Stimulated activated naive CD8-positive, alpha-beta T cell treated with anti-CD3 and anti-CD28 coated beads, Interleukin-15, Interleukin-2, amounts not matched to agents 100 U/mL and 50 U/mL, for 24 hours (primary cell): ENCODE results near the gene C2orf49.
"Not testable (repeated sequence)": the region's sequence is repeated elsewhere in the genome, so short reads cannot be mapped to it uniquely, and the experiment has no call there.

Source experiments
- ATAC-seq: fragments of 150-1000 bp; cut with Tn5 transposase; one replicate; pipeline ENCODE4 v1.10.0; 2021
- DNase-seq: peaks from one replicate; pipeline ENCODE4 v3.0.0; 2021

The C2orf49 gene

DNA sequence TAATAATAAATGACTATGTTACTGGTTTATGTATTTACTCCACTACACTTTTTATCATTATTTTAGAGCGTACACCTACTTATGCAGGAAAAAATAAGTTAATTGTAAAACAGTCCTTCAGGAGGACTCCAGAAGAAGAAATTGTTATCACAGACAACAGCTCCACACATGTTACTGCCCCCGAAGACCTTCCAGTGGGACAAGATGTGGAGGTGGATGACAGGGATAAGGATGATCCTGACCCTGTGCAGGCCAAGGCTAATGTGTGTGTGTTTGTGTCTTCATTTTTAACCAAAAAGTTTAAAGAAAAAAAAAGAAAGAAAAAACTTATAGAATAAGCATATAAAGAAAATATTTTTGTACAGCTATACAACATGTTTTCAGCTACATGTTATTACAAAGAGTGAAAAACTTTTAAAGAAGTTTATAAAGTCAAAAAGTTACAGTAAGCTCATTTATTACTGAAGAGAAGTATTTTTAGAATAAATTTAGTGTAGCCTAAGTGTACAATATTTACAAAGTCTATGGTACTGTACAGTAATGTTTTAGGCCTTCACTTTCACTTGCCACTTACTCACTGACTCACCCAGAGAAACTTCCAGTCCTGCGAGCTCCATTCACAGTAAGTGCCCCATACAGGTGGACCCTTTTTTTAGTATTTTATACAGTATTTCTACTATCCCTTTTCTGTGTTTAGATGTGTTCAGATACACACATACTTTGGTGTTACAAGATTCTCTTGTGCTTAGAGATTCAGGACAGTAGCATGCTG lies 15.3 kb upstream of the C2orf49 start:
- DNase-seq = no peak

DNA sequence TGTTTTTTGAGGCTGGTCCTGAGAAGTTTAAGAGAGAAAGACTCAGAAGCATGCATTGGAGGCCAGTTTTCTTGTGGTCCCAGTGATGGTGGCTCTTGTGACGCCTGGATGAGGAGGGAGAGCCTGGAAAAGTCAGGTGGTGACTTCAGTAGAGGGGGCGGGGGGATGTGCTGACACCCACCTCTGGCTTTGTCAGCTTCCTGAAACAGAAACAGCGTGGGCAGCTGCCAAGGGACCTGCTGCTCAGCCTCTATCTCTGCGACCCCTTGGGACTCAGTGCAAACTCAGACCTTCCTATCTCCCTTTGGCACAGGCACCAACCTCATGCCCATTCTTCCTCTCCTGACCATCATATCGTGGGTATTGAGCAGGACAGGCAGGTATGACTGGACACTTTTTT lies 14.2 kb upstream of the C2orf49 start:
- DNase-seq (no peak), ATAC-seq (no peak)

More for the DNA sequence above, 15.3 kb upstream of the C2orf49 start:
- ATAC-seq = no peak

DNA sequence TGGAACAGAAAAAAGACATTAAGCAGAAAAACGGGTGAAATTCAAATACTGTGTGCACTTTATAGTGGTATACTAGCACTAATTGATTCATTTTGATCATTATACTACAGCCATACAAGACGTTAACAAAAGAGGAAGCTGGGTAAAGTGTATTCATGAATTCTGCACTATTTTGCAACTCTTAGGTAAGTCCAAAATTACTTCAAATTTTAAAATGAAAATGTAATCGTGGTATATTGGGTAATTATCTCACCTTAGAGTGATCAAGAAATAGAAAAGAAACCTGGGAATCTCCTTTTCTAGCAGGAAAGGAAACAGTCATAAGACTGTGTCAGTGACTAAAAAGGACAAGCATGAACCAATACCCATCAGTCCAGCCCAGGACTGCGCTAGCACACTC lies 13.2 kb upstream of the C2orf49 start:
- no peak for ATAC-seq
- DNase-seq = no peak

DNA sequence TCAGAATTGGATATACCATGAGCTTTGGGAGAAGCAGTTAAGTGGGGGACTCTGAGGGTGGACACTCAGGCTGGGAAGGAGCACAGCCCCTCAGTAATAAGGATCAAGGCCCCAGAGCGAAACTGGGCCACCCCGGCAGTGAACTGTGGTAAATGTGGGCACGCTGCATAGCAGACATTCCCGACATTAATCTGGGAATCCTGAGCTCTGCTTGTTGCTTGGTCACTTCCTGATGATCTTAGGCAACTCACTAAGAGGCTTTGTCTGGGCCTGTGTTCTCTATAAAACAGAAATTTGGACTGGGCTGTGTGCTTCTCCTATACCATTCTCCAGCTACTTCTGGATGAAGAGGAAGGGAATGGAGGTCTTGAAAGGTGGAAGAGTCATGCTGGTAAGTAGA lies 12.6 kb upstream of the C2orf49 start:
- DNase-seq = no peak
- no peak for ATAC-seq

DNA sequence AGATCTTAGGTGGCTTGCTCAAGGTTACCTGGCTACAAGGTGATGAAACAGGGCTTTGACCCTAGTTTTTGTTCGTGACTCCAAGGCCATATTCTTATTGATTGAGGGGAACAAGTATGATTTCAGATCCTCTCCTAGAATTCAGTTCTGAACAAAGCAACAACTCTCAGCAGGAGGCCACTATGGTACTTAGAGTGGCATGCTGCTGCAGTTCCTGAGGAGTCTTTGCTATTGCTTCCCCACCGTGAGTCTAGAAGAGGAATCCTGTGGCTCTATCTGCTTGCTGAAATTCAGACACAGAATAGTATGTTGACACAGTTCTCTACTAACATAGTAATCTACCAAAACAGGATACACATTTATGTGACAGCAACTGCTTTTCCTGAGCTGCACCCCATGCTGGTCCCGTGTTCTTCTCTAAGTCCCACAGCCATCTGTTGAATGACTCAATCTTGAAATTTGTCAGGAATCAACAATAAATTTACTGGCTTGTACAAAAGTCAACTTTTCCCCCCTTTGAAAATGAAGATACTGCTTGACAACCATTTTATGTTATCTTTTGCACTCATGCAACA lies 11.9 kb upstream of the C2orf49 start:
- DNase-seq = no peak
- no peak for ATAC-seq

DNA sequence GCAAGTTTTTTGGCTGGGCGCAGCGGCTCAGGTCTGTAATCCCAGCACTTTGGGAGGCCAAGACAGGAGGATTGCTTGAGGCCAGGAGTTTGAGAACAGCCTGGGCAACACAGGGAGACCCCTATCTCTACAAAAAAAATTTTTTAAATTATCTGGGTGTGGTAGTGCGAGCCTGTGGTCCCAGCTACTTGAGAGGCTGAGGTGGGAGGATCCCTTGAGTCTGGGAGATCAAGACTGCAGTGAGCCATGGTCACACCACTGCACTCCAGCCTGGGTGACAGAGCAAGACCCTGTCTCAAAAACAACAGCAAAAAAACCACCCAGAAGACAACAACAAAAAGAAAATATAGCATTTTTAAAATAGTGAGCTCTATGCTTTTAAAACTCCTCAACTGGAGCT lies 10.1 kb upstream of the C2orf49 start:
- ATAC-seq = not testable (repeated sequence)

DNA sequence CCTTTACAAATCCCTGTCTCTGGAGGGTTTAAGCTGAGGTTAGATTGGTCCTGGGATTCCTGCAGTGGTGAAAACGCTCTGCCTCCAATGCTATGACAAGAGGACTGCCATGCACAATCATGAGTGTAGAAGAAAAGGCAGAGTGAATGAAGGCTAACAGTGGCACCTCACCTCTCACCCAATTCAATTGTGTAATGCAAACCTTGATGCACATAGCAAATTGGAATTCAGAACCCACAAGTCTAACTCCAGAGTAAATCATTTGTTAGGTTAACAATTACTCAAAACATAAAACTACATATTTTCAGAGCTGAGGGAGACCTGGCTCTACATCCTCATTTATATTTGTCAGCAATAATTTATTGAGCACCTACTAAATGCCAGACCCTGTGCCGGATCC lies 9.7 kb upstream of the C2orf49 start:
- DNase-seq (no peak), ATAC-seq (no peak)

More for the DNA sequence above, 10.1 kb upstream of the C2orf49 start:
- DNase-seq = not testable (repeated sequence)

DNA sequence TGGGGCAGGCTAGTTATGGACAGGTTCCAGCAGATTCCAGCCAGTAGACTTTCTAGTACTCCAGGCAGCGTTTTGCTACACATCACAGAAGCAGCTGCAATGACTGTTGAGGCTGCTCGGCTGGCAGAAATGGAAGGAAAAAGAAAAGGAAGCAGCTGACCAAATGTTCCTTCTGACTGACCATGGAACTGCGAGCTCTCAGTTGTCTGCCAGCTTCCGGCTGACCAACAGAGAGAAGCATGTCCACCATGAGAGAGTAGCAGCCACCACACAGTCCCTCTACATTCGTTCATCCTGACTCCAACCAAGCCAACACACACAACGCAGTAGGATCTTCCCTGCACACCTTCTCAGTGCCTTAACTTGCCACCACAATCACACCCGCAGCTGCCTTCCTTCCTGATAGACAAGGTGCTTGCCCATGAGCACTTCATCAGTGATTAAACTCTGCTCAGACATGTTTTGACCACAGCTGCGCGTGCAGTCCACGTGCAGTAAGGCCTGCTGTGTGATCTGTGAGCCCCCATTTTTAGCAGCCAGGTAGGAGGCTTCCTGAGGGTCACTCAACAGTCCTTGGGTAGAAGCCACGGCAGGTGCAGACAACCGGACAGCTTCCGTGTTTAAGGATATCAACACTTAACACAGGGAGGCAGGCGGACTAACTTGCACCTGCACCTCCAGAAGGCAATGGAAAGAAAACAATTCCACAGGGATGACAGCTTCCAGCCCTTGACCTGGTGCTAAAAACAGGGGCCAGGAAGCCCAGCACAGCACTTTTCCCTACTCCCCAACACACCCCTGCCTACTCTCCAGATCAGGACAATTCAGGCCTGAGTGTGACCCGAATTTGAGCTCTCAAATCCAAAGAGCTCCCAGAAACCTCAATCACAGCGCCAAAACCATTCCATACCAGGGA lies 8.8 kb upstream of the C2orf49 start:
- ATAC-seq = peak; percentile 12
- peak; percentile 43 for DNase-seq

DNA sequence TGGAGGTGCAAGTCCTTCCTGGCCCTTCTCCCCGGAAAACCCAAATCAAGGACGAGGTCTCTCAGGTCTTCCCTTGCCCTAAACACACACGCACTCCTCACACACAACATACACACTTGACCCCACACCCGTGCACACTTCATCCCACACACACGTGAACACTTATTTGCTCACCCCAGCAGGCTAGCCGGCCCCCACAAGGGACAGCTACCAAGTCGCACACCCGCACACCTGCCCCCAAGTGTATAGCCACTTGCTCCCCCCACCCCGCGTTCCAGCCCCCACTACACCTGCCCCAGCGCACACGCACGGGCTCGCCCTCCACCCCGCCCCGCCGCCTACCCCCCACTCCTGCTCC lies 8.2 kb upstream of the C2orf49 start:
- DNase-seq = peak; percentile 37
- ATAC-seq = no peak

DNA sequence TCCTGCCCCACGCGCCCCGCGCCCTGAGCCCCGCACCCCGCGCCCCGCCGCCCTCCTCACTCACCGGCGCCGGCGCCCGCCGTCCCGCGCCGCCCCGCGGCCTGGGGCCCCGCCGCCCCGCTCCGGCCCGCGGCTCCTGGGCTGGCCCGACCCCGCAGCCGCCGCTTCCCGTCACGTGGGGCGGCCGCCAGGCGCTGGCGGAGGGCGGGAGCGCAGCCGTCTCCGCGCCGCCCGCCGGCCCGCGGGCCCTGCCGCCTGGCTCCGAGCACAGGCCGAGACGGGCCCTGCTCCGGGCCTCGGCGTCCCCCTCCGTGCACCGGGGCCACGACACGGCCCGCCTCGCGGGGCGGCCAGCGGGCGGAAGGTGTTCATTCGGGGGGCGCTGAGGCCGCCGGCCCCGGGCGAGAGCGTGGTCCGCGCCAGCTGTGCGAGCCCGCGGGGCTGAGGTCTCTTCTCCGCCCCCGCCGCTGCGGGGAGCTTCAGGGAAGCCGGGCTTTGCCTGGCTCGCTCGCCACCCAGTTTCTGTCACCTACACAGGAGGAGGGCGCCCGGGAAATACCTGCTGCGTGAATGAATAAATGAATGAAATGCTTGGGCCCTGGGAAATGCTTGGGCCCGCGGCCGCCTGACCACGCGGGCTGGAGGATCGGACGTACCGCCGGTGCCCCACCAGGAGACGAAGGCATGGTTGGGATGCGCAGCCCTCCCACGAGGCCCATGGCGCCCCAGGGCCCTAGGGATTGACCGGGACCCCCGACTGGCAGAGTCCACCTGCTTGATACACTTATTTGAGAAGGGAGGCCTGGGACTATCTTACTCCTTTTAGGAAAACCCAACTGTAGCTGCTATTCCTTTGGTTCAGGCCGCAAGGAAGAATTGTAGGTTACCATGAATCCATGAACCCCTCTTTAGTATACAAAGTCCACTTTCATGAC lies 7.5 kb upstream of the C2orf49 start, which contains the start of gene TGFBRAP1:
TGFBRAP1 (minus strand) TSS at position 175 of the 935 bp plus-strand sequence. CDS start 21,434 bp downstream, outside the sequence.
- peak; percentile 65 for DNase-seq
- ATAC-seq = peak; percentile 87

DNA sequence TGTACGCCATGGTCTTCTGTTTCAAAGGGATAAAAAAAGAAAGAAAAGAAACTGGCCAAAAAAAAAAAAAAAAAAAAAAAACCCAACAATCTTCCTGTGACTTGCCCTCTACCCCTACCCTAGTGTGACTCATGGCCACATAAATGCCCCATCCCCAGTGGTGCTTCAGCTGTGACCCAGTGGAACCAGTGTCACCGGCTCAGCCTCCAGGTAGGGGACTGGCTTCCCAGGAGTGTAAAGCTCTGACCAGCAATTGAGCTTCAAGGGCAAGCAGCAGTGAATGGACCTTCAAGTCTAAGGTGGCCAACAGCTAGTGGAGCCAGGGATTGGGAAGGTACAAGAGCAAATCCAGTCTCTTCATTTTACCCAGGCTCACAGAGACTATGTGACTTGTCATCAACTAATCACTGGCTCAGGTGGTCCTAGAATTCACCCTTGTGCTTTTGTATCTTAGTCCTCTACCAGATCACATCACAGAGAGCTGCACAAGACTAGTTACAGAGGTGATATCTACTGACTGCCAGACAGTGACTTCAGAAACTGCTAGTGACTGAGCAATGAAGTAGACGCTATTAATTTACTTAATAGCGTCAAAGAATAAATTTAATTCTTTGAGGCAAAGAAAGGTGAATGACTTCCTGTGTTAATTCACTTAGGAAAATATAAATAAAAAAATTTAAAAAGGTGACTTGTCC lies 6.5 kb upstream of the C2orf49 start:
- ATAC-seq (peak; percentile 33), DNase-seq (peak; percentile 33)

DNA sequence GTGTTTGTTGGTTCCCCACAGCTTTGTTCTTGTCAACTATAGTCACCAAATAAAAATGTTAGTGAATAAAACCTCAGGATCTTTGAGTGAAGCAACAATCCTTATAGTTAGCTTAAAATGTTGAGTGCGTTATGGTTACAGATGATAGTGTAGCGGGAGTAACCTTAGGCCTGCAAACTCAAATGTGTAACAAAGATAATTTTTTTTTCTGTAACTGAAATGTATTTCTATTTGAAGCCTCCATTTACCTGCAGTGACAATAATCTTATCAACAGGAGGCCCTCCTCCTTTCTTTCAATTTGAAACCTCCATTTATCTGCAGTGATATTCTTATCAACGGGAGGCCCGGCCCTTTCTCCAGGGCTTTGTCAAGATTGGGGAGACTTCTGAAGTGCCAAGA lies 3.1 kb upstream of the C2orf49 start:
- DNase-seq = no peak
- no peak for ATAC-seq

DNA sequence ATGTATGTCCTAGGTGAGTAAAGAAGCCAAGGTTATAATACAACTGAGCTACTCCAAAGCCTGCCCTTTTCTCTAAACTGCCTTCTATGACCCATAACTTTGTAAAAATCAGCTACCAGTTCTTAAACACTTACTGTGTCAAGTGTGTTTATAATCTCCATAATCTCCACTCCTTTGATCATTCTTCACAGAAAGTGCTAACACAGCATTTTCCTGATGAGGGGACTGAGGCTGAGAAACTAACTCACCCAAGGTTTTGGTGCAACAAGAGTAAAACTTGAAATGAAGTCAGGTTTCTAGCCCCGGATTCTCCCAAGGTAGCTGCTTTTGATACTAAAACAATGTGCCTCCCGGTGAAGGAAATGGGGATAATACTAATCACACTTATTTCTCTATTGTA lies 1.9 kb upstream of the C2orf49 start:
- no peak for ATAC-seq
- no peak for DNase-seq

DNA sequence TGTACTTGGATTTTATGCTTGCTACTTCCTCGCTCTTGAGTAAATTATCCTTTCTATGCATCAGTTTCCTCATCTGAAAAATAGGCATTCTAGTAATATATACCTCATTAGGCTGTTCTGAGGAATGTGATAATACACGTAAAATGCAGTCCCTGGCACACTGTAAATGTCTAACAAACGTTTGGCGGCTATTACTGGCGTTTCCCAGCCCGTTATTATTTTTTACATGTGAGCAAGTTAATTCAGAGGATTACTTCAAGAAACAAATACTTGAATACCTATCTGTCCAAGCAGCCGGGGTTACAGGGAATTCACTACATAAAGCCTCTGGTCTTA lies 586 bp upstream of the C2orf49 start:
- ATAC-seq (no peak), DNase-seq (no peak)

DNA sequence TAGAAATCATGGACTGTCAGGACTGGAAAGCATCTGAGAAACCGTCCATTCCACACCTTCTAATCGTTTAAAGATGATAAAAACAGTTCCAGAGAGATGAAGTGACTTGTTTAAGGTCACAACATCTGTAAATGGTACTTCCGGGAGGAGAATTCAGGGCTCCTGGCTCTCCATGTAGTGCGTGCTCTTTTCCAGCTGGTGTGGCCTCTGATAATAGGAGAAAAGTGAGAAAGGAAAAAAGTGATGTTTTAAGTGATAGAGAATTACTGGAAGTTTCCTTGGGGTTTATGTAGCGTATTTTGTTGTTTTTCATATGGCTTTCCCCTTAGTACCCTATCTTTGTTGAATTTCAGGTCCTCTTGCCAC lies 663 bp downstream of the C2orf49 start:
- ATAC-seq (no peak), DNase-seq (no peak)

DNA sequence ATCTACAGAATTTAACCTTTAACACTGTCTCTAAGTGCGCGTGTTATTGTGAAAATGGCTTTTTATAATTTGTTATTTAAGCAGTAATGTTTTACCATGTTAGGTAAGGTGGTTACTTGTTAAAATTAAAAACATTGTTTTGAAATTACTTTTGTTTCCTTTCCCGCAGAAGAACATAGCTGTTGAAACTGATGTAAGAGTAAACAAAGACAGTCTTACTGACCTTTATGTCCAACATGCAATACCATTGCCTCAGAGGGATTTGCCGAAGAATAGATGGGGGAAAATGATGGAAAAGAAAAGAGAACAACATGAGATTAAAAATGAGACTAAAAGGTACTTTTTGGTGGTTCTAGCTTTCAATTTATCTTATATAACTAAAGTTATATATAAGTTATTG lies 2.1 kb downstream of the C2orf49 start:
- DNase-seq = no peak
- ATAC-seq = no peak

DNA sequence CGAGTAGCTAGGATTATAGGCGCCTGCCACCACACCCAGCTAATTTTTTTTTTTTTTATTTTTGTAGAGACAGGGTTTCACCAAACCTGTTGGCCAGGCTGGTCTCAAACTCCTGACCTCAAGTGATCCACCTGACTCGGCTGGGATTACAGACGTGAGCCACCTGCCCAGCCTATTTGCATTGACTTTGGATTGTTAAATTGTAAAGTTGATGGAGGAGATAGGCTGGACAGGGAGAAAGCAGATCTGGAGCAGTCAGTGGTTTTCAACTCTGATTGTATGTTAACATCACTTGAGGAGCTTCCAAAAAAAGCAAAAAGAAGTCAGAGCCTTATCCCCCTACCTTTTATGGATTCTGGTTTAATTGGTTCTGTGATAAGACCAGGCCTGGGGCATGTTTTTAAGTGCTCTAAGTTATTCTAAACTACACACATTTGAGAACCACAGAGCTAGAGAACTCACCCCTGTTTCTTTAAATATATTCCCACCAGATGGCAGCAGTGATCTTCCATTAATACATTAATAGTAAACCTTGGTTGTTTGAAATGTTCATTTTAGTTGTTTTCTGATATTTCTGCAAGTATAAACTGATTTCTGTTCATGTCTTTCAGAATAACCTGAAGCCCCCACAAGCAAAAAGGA lies 7.5 kb downstream of the C2orf49 start:
- DNase-seq (no peak), ATAC-seq (no peak)

DNA sequence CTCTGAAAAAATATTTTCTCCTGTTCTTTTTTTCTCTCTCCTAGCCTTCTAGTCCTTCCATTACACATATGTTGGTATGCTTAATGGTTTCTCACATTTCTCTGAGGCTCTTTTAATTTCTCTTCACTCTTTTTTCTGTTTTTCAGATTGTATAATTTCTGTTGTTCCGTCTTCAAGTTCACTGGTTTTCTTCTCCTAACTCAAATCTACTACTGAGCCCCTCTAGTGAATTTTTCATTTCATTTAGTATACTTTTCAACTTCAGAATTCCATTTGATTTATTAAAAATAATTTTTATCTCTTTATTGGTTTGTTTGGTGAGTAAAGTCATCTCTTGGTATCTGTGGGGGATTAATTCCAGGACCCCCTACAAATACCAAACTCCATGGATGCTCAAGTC lies 19.8 kb downstream of the C2orf49 start:
- no peak for ATAC-seq
- DNase-seq = no peak

DNA sequence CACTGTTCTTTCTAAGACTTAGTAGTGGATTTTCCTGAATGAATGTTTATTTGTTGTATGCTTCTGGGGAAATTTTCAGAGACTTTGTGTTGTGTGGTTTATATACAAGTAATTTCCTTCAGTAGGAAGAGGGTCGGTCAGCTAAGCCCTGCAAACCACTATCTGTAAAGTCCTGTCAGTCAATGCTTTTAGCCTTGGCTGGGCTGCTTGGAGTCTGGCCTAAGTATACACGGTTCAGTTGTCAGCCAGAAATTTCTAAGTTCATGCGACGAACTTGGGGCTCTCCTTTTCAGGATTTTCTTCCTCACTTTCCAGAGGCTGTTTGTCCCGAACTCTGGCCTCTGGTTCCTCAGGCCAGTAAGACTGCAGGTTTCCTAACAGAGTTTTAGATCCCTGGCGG lies 21.3 kb downstream of the C2orf49 start:
- ATAC-seq = no peak
- no peak for DNase-seq

DNA sequence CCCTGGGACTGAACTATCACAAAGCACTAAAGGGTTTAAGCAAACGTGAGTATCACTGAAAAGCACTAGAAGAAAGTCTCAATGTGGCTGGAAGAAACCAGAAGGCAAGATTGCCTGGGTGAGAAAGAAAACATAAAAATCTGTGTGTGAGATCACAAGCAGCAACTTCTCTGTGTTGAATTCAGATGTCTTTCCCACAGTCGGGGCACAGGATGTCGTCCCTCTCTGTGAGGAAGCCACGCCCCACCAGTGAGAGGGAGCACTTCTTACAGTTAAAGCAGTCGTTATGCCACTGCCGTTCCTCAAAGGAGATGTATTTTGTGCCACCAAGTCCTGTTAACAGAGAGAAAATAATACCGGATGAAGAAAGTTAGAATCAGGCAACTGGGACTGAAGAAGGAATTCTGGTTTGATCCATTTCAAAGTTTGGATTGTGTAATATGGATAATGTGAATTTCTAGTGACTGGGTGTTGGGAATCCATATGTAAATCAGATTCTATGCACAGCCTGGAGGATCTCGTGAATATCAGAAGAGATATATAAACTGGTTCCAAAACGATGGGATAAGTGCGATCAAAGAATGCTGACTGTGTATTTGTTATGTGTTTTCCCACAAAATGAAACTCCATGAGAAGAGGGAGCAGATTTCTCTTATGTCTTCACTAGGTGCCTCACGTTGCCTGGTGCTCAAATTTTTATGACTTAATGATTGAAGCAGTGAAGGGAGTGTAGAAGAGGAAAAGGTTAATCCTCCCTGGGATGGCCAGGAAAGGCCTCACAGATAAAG lies 24.0 kb downstream of the C2orf49 start:
- ATAC-seq = no peak

More for the DNA sequence above, 24.0 kb downstream of the C2orf49 start:
- peak; percentile 25 for DNase-seq
